Neural cell (in vitro differentiated cells): Measurements from ENCODE around the gene GAB2. TPM values are rescaled to one million over a fixed set of nuclear protein-coding genes. Genes with fewer than 3 reads are reported as not detected.

Experiments
- H2AFZ ChIP-seq: fragments of 200-600, 300-800 bp; sonication (generic), shearing (Covaris generic); 2 replicates; pipeline ENCODE4 v1.6.0; 2014; ENCODE audit warnings: low read depth, mild to moderate bottlenecking, antibody characterized with exemption, low read length, moderate library complexity
- H3F3A ChIP-seq: fragments of 200-600 bp; shearing (Covaris generic); 2 replicates; pipeline ENCODE4 v1.6.1; 2016; ENCODE audit warnings: mild to moderate bottlenecking, moderate library complexity, mixed read lengths, antibody characterized with exemption, low read length; ENCODE audit not compliant: insufficient read depth, poor library complexity, severe bottlenecking
- H3K27ac ChIP-seq: fragments of 200-600, 300-800 bp; sonication (generic), shearing (Covaris generic); 2 replicates; pipeline ENCODE4 v1.5.1; 2014; ENCODE audit warnings: mild to moderate bottlenecking, low read length, moderate library complexity
- H3K27me3 ChIP-seq: fragments of 300-800, 200-600 bp; sonication (generic), shearing (Covaris generic); 2 replicates; pipeline ENCODE4 v1.6.0; 2014; ENCODE audit warnings: mild to moderate bottlenecking, low read depth, low read length, moderate library complexity; ENCODE audit not compliant: insufficient read depth
- H3K36me3 ChIP-seq: fragments of 300-800, 200-600 bp; sonication (generic), shearing (Covaris generic); 2 replicates; pipeline ENCODE4 v1.5.1; 2014; ENCODE audit warnings: mild to moderate bottlenecking, antibody characterized with exemption, low read length, moderate library complexity; ENCODE audit not compliant: insufficient read depth
- H3K4me2 ChIP-seq: fragments of 300-800, 200-600 bp; sonication (generic), shearing (Covaris generic); 2 replicates; pipeline ENCODE4 v1.6.0; 2014; ENCODE audit warnings: mild to moderate bottlenecking, low read length
- H3K4me3 ChIP-seq: fragments of 300-800, 200-600 bp; sonication (generic), shearing (Covaris generic); 2 replicates; pipeline ENCODE4 v1.5.1; 2014; ENCODE audit warnings: mild to moderate bottlenecking, low read length, moderate library complexity
- H3K79me2 ChIP-seq: fragments of 200-600 bp; shearing (Covaris generic); replicated peaks from 2 replicates; pipeline ENCODE4 v1.6.0; 2014; ENCODE audit warnings: mild to moderate bottlenecking, low read length, moderate library complexity; ENCODE audit not compliant: insufficient read depth
- H3K9ac ChIP-seq: fragments of 300-800, 200-600 bp; sonication (generic), shearing (Covaris generic); 2 replicates; pipeline ENCODE4 v1.6.1; 2016; ENCODE audit warnings: mild to moderate bottlenecking, low read length, mixed read lengths
- H3K9me2 ChIP-seq: fragments of 200-600 bp; shearing (Covaris generic); 2 replicates; pipeline ENCODE4 v1.6.1; 2016; ENCODE audit warnings: mild to moderate bottlenecking, low read length, mixed read lengths; ENCODE audit not compliant: insufficient read depth
- H3K9me3 ChIP-seq: fragments of 200-600, 300-800 bp; sonication (generic), shearing (Covaris generic); 2 replicates; pipeline ENCODE4 v1.6.1; 2016; ENCODE audit warnings: mild to moderate bottlenecking, mixed run types, low read length, moderate library complexity, mixed read lengths
- H4K20me1 ChIP-seq: fragments of 200-600 bp; shearing (Covaris generic); 2 replicates; pipeline ENCODE4 v1.6.1; 2016; ENCODE audit warnings: mild to moderate bottlenecking, mixed run types; ENCODE audit not compliant: insufficient read depth
- CTCF ChIP-seq: fragments of 450-650 bp; IDR thresholded peaks from 2 replicates; pipeline ENCODE4 v1.5.1; 2014; ENCODE audit warnings: antibody characterized with exemption, mild to moderate bottlenecking, moderate library complexity; ENCODE audit not compliant: poor library complexity, severe bottlenecking
- EP300 ChIP-seq: fragments of 450-650 bp; conservative IDR thresholded peaks from 2 replicates; pipeline ENCODE4 v1.6.1; 2014; ENCODE audit warnings: antibody characterized with exemption, mild to moderate bottlenecking, moderate library complexity; ENCODE audit not compliant: poor library complexity, severe bottlenecking
- EZH2 ChIP-seq: fragments of 200-600, 300-800 bp; shearing (Covaris generic), sonication (generic); IDR thresholded peaks from 2 replicates; pipeline ENCODE4 v1.6.1; 2014; ENCODE audit warnings: antibody characterized with exemption, low read length, borderline replicate concordance, mild to moderate bottlenecking; ENCODE audit not compliant: insufficient read depth, poor library complexity, severe bottlenecking
- MXI1 ChIP-seq: fragments of 450-650 bp; conservative IDR thresholded peaks from 2 replicates; pipeline ENCODE4 v1.6.1; 2014; ENCODE audit warnings: antibody characterized with exemption, mild to moderate bottlenecking; ENCODE audit not compliant: poor library complexity, severe bottlenecking
- POLR2AphosphoS5 ChIP-seq: IDR thresholded peaks from 2 replicates; pipeline ENCODE4 v1.6.1; 2012
- RAD21 ChIP-seq: fragments of 450-650 bp; conservative IDR thresholded peaks from 2 replicates; pipeline ENCODE4 v1.6.1; 2014; ENCODE audit warnings: antibody characterized with exemption, mild to moderate bottlenecking, moderate library complexity
- SMC3 ChIP-seq: fragments of 450-650 bp; conservative IDR thresholded peaks from 2 replicates; pipeline ENCODE4 v1.6.1; 2014; ENCODE audit warnings: antibody characterized with exemption, mild to moderate bottlenecking, moderate library complexity; ENCODE audit not compliant: poor library complexity
- TAF1 ChIP-seq: IDR thresholded peaks from 2 replicates; pipeline ENCODE4 v1.6.1; 2012; ENCODE audit warnings: low read depth
- polyA plus RNA-seq: library from polyadenylated mRNA; depleted of rRNA; stranded (reverse); fragments of >200 nt; gene quantifications from 2 replicates; pipeline ENCODE4 v1.2.3, GENCODE V29; 2014
- TF ChIP-seq, protein P1 (sequence below): IDR thresholded peaks from 2 replicates; pipeline ENCODE4 v1.6.1; 2012; ENCODE audit warnings: borderline replicate concordance

The GAB2 gene
- polyA plus RNA-seq, 1 donor from 2014 or later: 21.9 TPM

DNA sequence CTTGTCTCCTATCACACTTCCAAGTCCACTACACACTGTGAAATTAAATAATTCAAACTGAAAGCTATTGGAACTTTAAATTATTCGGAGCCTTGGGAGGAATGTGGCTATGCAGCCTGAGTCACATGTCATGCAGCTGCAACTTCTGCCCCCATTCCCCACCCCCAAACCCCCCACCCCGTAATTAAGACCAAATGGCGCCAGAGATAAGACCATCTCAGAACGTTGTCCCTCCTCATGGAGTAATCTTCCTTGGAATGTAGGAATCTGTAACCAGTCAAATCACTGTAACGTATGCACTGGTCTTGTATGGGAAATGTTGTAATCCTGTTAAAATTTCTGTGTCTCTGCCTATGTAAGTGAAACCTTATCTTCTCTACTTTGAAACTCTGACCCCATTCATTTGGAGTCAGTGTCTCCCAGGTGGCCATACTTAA, 37.0 kb downstream of the GAB2 start:
- Histone ChIP-seq H3K4me2 (no peak overlapping the region), H3K9me3 (no peaks in the 10 kb centered on the region), H3K36me3 (no peaks in the 10 kb centered on the region), H3K79me2 (peaks cover 31% of the 10 kb centered on the region), H3K9ac (no peak overlapping the region), H3K27me3 (no peaks in the 10 kb centered on the region), H3K4me3 (no peak overlapping the region), H2AFZ (no peak overlapping the region), H3F3A (no peaks in the 10 kb centered on the region), H4K20me1 (no peaks in the 10 kb centered on the region), H3K27ac (no peak overlapping the region), H3K9me2 (no peaks in the 10 kb centered on the region)
- TF ChIP-seq POLR2AphosphoS5: no peak

- no peaks in the 10 kb centered on the region for H3F3A ChIP-seq
- H3K79me2 ChIP-seq: peaks cover 39% of the 10 kb centered on the region
- no peaks in the 10 kb centered on the region for H3K27me3 ChIP-seq
- H3K27ac ChIP-seq: no peak overlapping the region
- peak overlapping the region; percentile 1 for H3K4me3 ChIP-seq
- H2AFZ ChIP-seq: no peak overlapping the region
- H3K9ac ChIP-seq: no peak overlapping the region
- TF ChIP-seq EP300 (no peak), EZH2 (no peak), RAD21 (no peak), CTCF (no peak), POLR2AphosphoS5 (peak; percentile 25), TAF1 (no peak)
- no peaks in the 10 kb centered on the region for H3K36me3 ChIP-seq
- H4K20me1 ChIP-seq: no peaks in the 10 kb centered on the region
- H3K9me2 ChIP-seq: no peaks in the 10 kb centered on the region
- no peak overlapping the region for H3K4me2 ChIP-seq
- H3K9me3 ChIP-seq: no peaks in the 10 kb centered on the region
These were observed 38.5 kb downstream of the GAB2 start for GRCh38 chr11:78379039-78379670.

DNA sequence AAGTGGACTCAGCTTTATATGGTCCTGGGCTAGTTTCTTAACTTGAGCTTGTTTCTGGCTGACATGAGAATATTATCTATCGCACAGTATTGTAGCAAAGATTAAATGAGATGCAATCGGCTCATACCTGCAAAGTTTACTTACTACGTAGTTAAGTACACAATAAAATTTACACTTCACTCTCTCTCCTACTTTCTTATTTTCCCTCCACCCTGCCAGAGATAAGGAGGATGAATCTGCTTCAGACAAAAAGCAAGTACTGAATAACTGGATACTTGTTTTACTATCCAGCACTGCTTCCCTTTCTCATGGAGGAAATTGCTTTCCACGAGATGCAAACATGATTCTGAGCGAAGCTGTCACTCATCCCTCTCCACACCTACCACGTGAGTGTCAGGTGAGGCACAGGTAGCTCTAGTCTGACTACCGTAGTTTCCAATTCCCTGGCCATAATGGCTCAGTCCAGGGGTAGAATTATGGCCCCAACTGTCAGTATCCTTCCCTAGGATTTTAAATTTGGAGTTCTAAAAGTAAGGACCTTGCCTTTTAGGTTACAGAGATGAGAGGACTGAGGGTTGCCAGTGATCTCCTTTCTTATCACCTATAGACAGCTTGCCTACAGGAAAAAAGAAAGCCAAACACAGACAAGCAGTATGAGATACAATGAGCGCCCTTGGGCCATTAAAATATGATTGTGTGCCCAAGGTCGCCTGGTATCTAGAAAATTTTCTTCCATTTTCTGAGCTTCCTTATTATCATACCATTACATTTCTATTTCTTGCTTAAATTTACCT, 39.8 kb downstream of the GAB2 start:
- no peaks in the 10 kb centered on the region for H3K27me3 ChIP-seq
- H3K4me3 ChIP-seq: no peak overlapping the region
- H3K9ac ChIP-seq: no peak overlapping the region
- no peaks in the 10 kb centered on the region for H3F3A ChIP-seq
- H3K4me2 ChIP-seq: no peak overlapping the region
- peaks cover 44% of the 10 kb centered on the region for H3K79me2 ChIP-seq
- no peaks in the 10 kb centered on the region for H3K36me3 ChIP-seq
- no peaks in the 10 kb centered on the region for H3K9me3 ChIP-seq
- H3K9me2 ChIP-seq: no peaks in the 10 kb centered on the region
- no peak overlapping the region for H2AFZ ChIP-seq
- no peak for TF ChIP-seq SMC3
- TF ChIP-seq MXI1: no peak
- TF ChIP-seq, protein P1, sequence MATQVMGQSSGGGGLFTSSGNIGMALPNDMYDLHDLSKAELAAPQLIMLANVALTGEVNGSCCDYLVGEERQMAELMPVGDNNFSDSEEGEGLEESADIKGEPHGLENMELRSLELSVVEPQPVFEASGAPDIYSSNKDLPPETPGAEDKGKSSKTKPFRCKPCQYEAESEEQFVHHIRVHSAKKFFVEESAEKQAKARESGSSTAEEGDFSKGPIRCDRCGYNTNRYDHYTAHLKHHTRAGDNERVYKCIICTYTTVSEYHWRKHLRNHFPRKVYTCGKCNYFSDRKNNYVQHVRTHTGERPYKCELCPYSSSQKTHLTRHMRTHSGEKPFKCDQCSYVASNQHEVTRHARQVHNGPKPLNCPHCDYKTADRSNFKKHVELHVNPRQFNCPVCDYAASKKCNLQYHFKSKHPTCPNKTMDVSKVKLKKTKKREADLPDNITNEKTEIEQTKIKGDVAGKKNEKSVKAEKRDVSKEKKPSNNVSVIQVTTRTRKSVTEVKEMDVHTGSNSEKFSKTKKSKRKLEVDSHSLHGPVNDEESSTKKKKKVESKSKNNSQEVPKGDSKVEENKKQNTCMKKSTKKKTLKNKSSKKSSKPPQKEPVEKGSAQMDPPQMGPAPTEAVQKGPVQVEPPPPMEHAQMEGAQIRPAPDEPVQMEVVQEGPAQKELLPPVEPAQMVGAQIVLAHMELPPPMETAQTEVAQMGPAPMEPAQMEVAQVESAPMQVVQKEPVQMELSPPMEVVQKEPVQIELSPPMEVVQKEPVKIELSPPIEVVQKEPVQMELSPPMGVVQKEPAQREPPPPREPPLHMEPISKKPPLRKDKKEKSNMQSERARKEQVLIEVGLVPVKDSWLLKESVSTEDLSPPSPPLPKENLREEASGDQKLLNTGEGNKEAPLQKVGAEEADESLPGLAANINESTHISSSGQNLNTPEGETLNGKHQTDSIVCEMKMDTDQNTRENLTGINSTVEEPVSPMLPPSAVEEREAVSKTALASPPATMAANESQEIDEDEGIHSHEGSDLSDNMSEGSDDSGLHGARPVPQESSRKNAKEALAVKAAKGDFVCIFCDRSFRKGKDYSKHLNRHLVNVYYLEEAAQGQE: no peak
- TF ChIP-seq RAD21: no peak
- TF ChIP-seq EP300: no peak
- TF ChIP-seq EZH2: no peak
- TF ChIP-seq CTCF: no peak
- TF ChIP-seq TAF1: no peak
- TF ChIP-seq POLR2AphosphoS5: no peak
- no peaks in the 10 kb centered on the region for H4K20me1 ChIP-seq
- no peak overlapping the region for H3K27ac ChIP-seq
